Muscle of leg (tissue), 11 donors: ENCODE data around the gene LRMDA. TPM values are rescaled to one million over a fixed set of nuclear protein-coding genes. Genes with fewer than 3 reads are reported as not detected.
A peak's percentile ranks its signal among the peaks of the same experiment; 100 is the strongest.
"Not testable (repeated sequence)": the region's sequence is repeated elsewhere in the genome, so short reads cannot be mapped to it uniquely, and the experiment has no call there.

Experiments used
- DNase-seq: peaks from one replicate; pipeline ENCODE4 v3.0.0; 2013
- H3K27ac ChIP-seq: one replicate; pipeline ENCODE4 v1.5.1; 2013; ENCODE audit warnings: mild to moderate bottlenecking, low read length, control low read depth
- H3K27me3 ChIP-seq: one replicate; pipeline ENCODE4 v1.6.1; 2013; ENCODE audit warnings: low read length; ENCODE audit not compliant: control insufficient read depth, insufficient read depth
- H3K36me3 ChIP-seq: one replicate; pipeline ENCODE4 v1.6.1; 2013; ENCODE audit warnings: low read length; ENCODE audit not compliant: control insufficient read depth, insufficient read depth
- H3K4me1 ChIP-seq: one replicate; pipeline ENCODE4 v1.6.1; 2013; ENCODE audit warnings: low read length; ENCODE audit not compliant: control insufficient read depth, insufficient read depth
- H3K4me3 ChIP-seq: one replicate; pipeline ENCODE4 v1.5.1; 2013; ENCODE audit warnings: low read length, control low read depth
- H3K9me3 ChIP-seq: replicated peaks from 2 replicates; pipeline ENCODE4 v1.6.1; 2013; ENCODE audit warnings: low read depth, low read length; ENCODE audit not compliant: control insufficient read depth
- WGBS: methylation state at CpG from one replicate; pipeline ENCODE4 v1.1.5; 2013; ENCODE audit warnings: missing lambda C conversion rate; ENCODE audit not compliant: insufficient coverage; 5-methylcytosine and 5-hydroxymethylcytosine counted together
- polyA plus RNA-seq, 8 donors: library from polyadenylated mRNA; unstranded; fragments of 120-200 nt; gene quantifications; one replicate each; pipeline versions ENCODE4 v1.2.1 to v1.2.3, GENCODE V29; 2013; ENCODE audit warnings: inconsistent platforms in 1 of 8, low replicate concordance in 1 of 8; ENCODE audit not compliant: insufficient read length in 8 of 8, insufficient read depth in 1 of 8
- total RNA-seq: library from RNA; stranded (reverse); fragments of 120-200 nt; gene quantifications from one replicate; pipeline ENCODE4 v1.2.4, GENCODE V29; 2013

Gene LRMDA
- total and polyA plus RNA-seq, 9 donors: 4.8 to 7.9 (median 5.7) TPM

GRCh38 chr10:75742355-75742754, 310.9 kb downstream of the LRMDA start:
- 100% methylated on average over 1 of the region's 1 CpG for WGBS
- peaks cover 3% of the 10 kb centered on the region for H3K4me1 ChIP-seq

GRCh38 chr10:75743291-75743778, 311.9 kb downstream of the LRMDA start:
- Histone ChIP-seq H3K4me3 (no peak overlapping the region), H3K36me3 (no peaks in the 10 kb centered on the region), H3K27ac (no peak overlapping the region), H3K27me3 (no peaks in the 10 kb centered on the region), H3K9me3 (peaks cover 6% of the 10 kb centered on the region), H3K4me1 (peaks cover 3% of the 10 kb centered on the region)
- WGBS: 0% methylated on average over 1 of the region's 9 CpGs
- DNase-seq: peak; percentile 39

More at GRCh38 chr10:75742355-75742754, 310.9 kb downstream of the LRMDA start:
- H3K27ac ChIP-seq: no peak overlapping the region
- no peaks in the 10 kb centered on the region for H3K27me3 ChIP-seq
- H3K36me3 ChIP-seq: no peaks in the 10 kb centered on the region
- DNase-seq: no peak
- H3K9me3 ChIP-seq: peaks cover 6% of the 10 kb centered on the region
- no peak overlapping the region for H3K4me3 ChIP-seq

DNA sequence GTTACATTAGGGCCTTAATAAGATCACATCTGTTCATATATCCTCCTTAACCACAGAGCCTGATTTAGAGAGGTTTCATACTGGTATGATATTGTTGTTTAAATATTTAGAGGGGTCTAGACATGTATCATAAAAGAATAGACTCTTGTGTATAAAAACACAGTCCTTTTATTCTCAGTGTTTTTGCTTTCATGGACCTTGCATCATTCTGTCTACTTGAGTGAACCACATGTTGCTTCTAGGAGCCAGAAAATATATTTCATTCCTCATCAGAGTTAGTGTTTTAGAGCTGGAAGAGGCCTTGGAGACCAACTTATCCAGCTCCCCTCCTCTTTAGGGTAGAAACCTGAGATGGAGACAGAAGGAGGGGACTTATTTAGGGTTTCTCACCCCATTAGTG, 312.8 kb downstream of the LRMDA start:
- Histone ChIP-seq H3K9me3 (peaks cover 6% of the 10 kb centered on the region), H3K36me3 (no peaks in the 10 kb centered on the region), H3K4me3 (no peak overlapping the region), H3K27ac (peak overlapping the region; percentile 23), H3K4me1 (peaks cover 3% of the 10 kb centered on the region), H3K27me3 (no peaks in the 10 kb centered on the region)
- peak; percentile 70 for DNase-seq

DNA sequence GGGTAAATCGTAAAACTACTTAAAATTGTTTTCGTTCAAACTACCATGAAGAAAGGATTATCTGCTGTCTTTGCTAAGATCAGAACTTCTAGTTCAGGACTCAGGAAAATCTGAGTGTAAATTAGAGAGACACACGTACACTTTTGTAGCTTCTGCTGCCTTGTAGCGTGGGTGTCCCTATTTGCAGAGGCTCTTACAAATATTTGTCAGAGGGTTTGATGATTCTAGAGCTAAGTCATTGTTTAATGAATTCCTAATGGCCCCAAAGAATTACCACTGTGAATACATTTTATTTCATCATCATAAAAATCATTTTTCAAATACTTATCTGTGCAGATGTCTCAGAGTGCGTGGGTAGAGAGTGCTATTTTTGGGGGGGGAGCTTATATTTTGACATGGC, 314.9 kb downstream of the LRMDA start:
- Histone ChIP-seq H3K36me3 (no peaks in the 10 kb centered on the region), H3K4me3 (no peak overlapping the region), H3K27ac (no peak overlapping the region), H3K9me3 (peaks cover under 1% of the 10 kb centered on the region), H3K4me1 (peaks cover 3% of the 10 kb centered on the region), H3K27me3 (no peaks in the 10 kb centered on the region)
- WGBS: no CpG with 5 or more reads among the region's 5 CpGs
- DNase-seq: no peak

DNA sequence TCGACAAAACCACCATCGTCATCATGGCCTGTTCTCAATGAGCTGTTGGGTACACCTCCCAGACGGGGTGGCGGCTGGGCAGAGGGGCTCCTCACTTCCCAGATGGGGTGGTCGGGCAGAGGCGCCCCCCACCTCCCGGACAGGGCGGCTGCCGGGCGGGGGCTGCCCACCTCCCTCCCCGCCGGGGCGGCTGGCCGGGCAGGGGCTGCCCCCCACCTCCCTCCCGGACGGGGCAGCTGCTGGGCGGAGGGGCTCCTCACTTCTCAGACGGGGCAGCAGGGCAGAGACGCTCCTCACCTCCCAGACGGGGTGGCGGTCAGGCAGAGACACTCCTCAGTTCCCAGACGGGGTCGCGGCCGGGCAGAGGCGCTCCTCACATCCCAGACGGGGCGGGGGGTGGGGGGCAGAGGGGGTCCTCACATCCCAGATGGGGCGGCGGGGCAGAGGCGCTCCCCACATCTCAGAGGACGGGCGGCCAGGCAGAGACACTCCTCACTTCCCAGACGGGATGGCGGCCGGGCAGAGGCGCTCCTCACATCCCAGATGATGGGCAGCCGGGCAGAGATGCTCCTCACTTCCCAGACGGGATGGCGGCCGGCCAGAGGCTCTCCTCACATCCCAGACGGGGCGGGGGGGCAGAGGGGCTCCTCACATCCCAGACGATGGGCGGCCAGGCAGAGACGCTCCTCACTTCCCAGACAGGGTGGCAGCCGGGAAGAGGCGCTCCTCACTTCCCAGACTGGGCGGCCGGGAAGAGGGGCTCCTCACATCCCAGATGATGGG, 318.9 kb downstream of the LRMDA start:
- DNase-seq, H3K36me3 ChIP-seq, H3K9me3 ChIP-seq, H3K27ac ChIP-seq, H3K27me3 ChIP-seq, H3K4me1 ChIP-seq, H3K4me3 ChIP-seq: not testable (repeated sequence)
- 94% methylated on average over 22 of the region's 50 CpGs for WGBS

DNA sequence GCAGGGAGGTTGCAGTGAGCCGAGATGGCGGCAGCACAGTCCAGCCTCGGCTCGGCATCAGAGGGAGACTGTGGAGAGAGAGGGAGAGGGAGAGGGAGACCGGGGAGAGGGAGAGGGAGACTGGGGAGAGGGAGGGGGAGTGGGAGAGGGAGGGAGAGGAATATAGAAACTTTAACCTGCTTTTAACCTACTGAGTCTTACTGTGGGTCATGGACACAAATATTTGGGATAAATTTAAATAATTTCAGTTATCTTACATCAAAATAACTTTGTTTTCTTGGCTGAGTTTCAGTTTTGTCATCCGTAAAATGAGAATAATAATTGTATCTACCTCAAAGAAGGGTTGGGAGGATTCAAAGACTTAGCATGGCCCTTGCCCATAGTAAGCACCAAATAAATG, 319.8 kb downstream of the LRMDA start:
- WGBS: no CpG with 5 or more reads among the region's 6 CpGs
- no peaks in the 10 kb centered on the region for H3K27me3 ChIP-seq
- no peak for DNase-seq
- H3K4me1 ChIP-seq: no peaks in the 10 kb centered on the region
- no peak overlapping the region for H3K27ac ChIP-seq
- no peak overlapping the region for H3K4me3 ChIP-seq
- H3K9me3 ChIP-seq: no peaks in the 10 kb centered on the region
- H3K36me3 ChIP-seq: no peaks in the 10 kb centered on the region

GRCh38 chr10:75753621-75754020, 322.2 kb downstream of the LRMDA start:
- H3K27ac ChIP-seq: no peak overlapping the region
- no peaks in the 10 kb centered on the region for H3K4me1 ChIP-seq
- H3K9me3 ChIP-seq: no peaks in the 10 kb centered on the region
- no peaks in the 10 kb centered on the region for H3K36me3 ChIP-seq
- 92% methylated on average over 3 of the region's 3 CpGs for WGBS
- no peaks in the 10 kb centered on the region for H3K27me3 ChIP-seq
- H3K4me3 ChIP-seq: no peak overlapping the region
- no peak for DNase-seq

GRCh38 chr10:75754096-75754831, 322.8 kb downstream of the LRMDA start:
- Histone ChIP-seq H3K4me1 (no peaks in the 10 kb centered on the region), H3K9me3 (no peaks in the 10 kb centered on the region), H3K4me3 (no peak overlapping the region), H3K27ac (no peak overlapping the region), H3K27me3 (no peaks in the 10 kb centered on the region), H3K36me3 (no peaks in the 10 kb centered on the region)
- peak; percentile 21 for DNase-seq
- 47% methylated on average over 2 of the region's 6 CpGs for WGBS

DNA sequence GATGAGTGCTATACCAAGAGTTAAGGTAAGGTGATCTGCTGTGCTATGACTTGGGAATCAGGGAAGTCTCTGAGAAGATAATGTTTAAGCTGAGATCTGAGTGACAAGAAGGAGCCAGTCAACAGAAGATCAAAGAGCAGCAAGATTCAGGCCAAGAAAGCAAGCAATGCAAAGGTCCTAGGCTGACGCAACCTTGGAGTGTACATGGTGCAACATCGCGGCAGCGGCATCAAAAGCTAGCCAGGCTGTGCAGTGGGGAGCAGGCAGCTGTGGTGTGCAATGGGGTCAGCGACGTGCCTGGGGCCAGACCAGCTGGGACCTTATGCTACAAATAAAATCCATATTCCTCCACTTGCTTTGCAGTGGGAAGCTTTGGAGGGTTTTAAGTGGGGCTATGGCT, 324.1 kb downstream of the LRMDA start:
- Histone ChIP-seq H3K27me3 (no peaks in the 10 kb centered on the region), H3K9me3 (no peaks in the 10 kb centered on the region), H3K27ac (no peak overlapping the region), H3K36me3 (no peaks in the 10 kb centered on the region), H3K4me1 (no peaks in the 10 kb centered on the region), H3K4me3 (no peak overlapping the region)
- WGBS: 100% methylated on average over 1 of the region's 6 CpGs
- DNase-seq: no peak

GRCh38 chr10:75761289-75761688, 329.9 kb downstream of the LRMDA start:
- no CpG with 5 or more reads among the region's 2 CpGs for WGBS

More at GRCh38 chr10:75761289-75761688, 329.9 kb downstream of the LRMDA start:
- H3K4me1 ChIP-seq: no peaks in the 10 kb centered on the region
- H3K4me3 ChIP-seq: no peak overlapping the region
- H3K27ac ChIP-seq: no peak overlapping the region
- no peaks in the 10 kb centered on the region for H3K27me3 ChIP-seq
- H3K9me3 ChIP-seq: no peaks in the 10 kb centered on the region
- no peak for DNase-seq
- H3K36me3 ChIP-seq: no peaks in the 10 kb centered on the region
